Measurements from ENCODE around the gene USP48.

DNA sequence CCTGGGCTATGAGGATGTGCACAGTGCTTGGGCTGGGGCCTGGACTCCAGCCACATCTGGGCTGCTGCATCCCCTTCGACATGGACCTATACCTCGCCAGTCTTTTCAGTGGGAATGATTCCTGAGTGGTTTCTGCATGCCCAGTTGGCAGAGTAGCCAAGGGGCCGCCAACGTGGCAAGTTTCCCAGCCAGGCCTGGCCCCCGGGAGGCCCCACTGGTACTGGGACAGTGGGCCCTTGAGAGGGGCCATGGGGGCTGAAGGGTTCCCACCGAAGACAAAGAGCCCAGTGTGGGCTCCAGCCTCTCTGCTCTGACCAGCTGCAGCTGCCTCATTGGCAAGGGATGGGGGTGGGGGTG, 129.2 kb downstream of the USP48 start:
- TF ChIP-seq, protein P1, sequence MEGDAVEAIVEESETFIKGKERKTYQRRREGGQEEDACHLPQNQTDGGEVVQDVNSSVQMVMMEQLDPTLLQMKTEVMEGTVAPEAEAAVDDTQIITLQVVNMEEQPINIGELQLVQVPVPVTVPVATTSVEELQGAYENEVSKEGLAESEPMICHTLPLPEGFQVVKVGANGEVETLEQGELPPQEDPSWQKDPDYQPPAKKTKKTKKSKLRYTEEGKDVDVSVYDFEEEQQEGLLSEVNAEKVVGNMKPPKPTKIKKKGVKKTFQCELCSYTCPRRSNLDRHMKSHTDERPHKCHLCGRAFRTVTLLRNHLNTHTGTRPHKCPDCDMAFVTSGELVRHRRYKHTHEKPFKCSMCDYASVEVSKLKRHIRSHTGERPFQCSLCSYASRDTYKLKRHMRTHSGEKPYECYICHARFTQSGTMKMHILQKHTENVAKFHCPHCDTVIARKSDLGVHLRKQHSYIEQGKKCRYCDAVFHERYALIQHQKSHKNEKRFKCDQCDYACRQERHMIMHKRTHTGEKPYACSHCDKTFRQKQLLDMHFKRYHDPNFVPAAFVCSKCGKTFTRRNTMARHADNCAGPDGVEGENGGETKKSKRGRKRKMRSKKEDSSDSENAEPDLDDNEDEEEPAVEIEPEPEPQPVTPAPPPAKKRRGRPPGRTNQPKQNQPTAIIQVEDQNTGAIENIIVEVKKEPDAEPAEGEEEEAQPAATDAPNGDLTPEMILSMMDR (IDR thresholded peaks at IDR 0.05) = no peak
- no peak for TF ChIP-seq POLR2A (IDR thresholded peaks at IDR 0.05)

Measured in Peyer's patch (tissue), 4 donors.